AG09309 (cell line): ENCODE measurements around the gene FAM3A.

Experiments
- DNase-seq: peaks from one replicate; pipeline ENCODE4 v3.0.0-alpha.2; 2010; ENCODE audit warnings: low read depth
- H3K4me3 ChIP-seq: 2 replicates; pipeline ENCODE4 v1.5.1; 2011; ENCODE audit warnings: mild to moderate bottlenecking, low read depth, low read length, moderate library complexity; ENCODE audit not compliant: control insufficient read depth
- TF ChIP-seq, protein P1 (sequence below): IDR thresholded peaks from 2 replicates; pipeline ENCODE4 v1.5.1; 2011; ENCODE audit warnings: mild to moderate bottlenecking, low read depth, low read length, inconsistent platforms; ENCODE audit not compliant: insufficient read depth, control insufficient read depth; ENCODE audit errors: missing control alignments

FAM3A gene

DNA sequence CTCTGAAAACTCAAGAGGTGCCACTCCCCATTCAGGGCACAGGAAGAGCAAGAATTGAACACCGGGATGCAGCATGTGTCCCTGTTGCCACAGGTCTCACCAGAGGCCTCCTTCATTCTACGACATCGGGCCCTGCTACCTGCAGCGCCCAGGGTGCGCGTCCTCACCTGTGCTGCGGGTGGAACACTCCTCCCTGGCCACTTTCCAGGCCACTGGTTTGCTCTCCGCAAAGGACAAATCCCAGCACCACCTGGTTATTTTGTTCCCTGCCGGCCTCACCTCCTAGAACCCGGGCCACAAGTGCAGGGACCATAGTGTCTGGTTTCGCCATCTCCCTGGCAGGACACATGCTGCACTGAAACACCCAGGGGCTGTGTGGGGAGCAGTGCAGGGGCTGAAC is 14.3 kb upstream of the FAM3A start:
- H3K4me3 ChIP-seq = no peak overlapping the region
- TF ChIP-seq, protein P1, sequence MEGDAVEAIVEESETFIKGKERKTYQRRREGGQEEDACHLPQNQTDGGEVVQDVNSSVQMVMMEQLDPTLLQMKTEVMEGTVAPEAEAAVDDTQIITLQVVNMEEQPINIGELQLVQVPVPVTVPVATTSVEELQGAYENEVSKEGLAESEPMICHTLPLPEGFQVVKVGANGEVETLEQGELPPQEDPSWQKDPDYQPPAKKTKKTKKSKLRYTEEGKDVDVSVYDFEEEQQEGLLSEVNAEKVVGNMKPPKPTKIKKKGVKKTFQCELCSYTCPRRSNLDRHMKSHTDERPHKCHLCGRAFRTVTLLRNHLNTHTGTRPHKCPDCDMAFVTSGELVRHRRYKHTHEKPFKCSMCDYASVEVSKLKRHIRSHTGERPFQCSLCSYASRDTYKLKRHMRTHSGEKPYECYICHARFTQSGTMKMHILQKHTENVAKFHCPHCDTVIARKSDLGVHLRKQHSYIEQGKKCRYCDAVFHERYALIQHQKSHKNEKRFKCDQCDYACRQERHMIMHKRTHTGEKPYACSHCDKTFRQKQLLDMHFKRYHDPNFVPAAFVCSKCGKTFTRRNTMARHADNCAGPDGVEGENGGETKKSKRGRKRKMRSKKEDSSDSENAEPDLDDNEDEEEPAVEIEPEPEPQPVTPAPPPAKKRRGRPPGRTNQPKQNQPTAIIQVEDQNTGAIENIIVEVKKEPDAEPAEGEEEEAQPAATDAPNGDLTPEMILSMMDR = no peak
- DNase-seq = no peak

DNA sequence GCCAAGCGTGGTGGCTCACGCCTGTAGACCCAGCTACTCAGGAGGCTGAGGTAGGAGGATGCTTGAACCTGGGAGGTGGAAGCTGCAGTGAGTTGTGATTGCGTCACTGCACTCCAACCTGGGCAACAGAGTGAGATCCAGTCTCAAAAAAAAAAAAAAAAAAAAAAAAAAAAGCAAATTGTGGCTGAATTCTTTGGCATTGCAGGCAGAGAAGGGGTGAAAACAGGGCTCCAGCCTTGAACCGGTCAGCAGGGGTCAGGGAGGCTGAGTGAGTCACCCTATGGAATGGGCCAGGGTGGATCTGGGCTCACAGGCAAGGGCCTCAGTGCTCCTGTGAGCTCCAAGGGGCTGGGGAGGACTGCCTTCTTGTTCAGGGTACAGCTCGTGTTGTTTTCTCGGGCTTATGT is 13.2 kb upstream of the FAM3A start:
- no peak for DNase-seq
- TF ChIP-seq, protein P1 = no peak

DNA sequence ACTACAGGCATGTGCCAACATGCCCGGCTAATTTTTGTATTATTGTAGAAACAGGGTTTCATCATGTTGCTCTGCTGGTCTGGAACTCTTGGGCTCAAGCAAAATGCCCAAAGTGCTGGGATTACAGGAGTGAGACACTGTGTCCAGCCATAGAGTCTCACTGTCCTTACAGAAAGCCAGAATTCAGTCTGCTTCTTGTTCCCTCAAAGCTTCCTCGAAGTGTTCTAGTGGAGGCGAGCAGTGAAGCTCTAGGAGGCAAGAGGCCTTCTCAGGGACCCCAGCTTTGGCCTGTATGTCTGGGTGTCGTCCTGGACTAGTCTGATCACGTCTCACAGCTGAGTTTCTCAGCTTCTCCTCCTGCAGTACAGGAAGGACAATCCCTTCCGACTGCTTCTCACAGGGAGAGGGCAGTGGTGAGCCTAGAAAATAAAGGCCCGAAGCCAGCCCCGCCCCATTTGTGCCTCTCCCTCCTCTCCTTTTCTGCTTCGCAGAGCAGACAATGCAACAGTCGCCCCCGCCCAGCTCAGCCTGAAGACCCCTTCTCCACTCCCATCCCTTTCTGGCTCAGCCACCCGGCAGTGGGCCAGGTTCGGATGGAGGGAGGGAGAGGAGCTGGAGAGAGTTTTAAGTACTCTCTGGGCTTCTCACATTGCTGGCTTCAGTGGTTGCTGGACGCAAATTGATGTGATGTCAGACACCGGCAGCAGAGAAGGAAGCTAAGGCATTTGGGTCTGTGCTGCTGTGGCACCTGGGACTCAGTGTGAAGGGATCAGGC is 11.1 kb upstream of the FAM3A start:
- DNase-seq = peak; percentile 24
- peak overlapping the region; percentile 35 for H3K4me3 ChIP-seq
- TF ChIP-seq, protein P1 = peak; percentile 62

More for the DNA sequence above, 13.2 kb upstream of the FAM3A start:
- no peak overlapping the region for H3K4me3 ChIP-seq

DNA sequence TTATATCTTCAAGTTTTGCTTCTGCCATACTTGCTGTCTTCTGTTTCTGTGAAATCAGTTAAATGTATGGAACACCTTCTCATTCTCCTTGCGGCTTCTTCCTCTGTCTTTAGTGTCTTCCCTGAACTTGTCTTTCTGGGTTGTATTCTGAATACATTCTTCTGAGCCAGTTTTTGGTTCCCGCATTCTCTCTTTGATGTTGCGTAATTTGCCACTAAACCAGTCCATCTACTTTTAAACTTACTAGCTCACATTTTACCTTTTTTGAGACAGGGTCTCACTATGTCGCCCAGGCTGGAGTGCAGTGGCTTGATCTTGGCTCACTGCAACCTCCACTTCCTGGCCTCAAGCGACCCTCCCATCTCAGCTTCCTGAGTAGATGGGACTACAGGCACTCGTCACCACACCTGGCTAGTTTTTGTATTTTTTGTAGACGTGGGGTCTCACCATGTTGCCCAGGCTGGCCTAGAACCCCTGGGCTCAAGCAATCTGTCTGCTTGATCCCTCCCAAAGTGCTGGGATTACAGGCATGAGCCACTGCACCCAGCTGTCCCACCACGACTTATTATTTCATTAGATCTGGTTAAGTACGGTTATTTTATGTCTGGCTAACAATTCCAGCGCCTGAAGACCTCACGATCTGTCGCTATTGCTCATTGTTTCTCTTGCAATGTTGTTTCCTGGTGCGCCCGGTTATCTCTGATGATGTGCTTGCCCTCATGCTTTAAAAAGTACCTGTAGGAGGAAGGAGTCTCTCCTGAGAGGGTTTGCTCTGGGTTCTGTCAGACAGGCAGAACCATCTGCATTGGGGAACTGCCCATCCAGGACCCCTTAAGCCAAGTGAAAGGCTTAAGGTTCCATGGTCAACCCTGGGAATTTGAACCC is 9.8 kb upstream of the FAM3A start:
- DNase-seq = no peak
- TF ChIP-seq, protein P1 = no peak
- no peak overlapping the region for H3K4me3 ChIP-seq

DNA sequence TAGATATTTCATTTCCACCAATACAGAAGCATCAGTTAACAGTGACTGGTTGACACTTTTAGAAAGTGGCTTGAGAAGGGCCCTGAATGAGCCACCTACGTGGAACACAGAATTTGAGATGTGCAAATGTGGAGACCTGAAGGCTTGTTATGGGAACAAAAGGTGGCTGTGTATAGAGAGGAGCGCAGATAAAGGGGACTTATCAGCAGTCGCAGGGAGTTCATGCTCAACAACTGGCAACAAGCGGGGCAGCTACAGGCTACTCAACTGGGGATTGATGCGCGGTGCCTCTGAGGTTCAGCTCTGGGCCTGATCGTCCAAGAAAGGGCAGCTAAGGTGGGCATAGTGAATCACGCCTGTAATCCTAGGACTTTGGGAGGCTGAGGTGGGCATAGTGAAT is 3.4 kb upstream of the FAM3A start:
- TF ChIP-seq, protein P1 = no peak
- H3K4me3 ChIP-seq = no peak overlapping the region
- no peak for DNase-seq

DNA sequence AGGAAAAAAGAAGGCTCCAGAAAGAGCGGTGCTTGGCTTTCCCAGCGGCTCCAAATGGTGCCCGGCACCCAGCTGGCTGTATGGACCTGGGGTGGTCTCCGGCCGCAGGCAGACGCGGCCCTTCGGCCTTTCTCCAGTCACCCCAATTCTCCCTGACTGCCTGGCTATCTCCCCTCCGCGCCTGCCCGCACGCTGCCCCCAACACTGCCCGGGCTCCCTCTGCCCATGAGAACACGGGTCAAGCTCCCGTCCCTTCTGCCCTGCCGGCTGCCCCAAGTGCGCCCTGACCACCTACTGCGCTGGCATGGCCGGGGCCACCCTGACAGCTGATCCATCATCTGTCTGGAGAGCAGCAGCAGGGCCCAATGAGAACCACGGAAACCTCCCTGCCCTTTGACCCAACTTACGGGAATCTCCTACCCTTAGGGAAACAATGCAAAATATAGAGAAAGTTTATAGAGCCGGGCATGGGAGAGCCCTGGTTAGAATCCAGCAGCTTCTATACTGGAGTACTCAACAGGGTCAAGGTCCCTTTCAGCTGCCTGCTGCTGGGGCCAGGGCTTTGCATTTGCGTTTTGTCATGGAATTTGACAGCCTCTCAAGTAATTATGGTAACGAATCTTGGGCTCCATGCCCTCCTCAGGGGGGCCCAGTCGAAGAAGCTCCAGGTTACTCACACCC is 1.2 kb upstream of the FAM3A start:
- H3K4me3 ChIP-seq = peak overlapping the region; percentile 33
- no peak for DNase-seq

More for the DNA sequence above, 1.2 kb upstream of the FAM3A start:
- TF ChIP-seq, protein P1 = no peak
